ENCODE measurements around the gene DOCK1. TPM values are rescaled to one million over a fixed set of nuclear protein-coding genes. Genes with fewer than 3 reads are reported as not detected.

The DOCK1 gene
- polyA plus RNA-seq, 1 donor from 2014 or later, result 2.7 TPM

DNA sequence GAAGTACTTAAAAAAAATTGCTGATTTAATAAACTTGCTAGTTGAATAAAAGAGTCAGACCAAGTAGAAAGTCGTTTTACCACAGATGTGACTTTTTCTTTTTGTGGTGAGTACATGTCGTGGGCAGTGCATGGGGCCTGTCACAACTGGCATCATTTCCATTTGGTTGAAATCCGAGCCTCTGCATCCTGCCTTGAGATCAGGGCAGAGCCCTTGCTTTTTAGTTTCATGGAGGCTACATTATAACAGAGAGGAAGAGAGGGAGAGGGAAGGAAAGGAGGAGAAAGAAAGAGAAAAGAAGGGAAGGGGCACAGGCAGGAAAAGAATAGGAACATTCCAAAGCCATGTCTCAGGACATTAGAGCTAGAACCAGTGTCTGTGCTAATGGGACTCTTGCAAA, 311.6 kb downstream of the DOCK1 start:
- Histone ChIP-seq H3K9me2 (ENCODE audit: insufficient read depth, low read length) (no peaks in the 10 kb centered on the region), H2AFZ (ENCODE audit: low read depth, low read length) (no peak overlapping the region), H3K79me2 (replicated peaks; ENCODE audit: insufficient read depth, low read length) (no peaks in the 10 kb centered on the region), H3F3A (ENCODE audit: insufficient read depth, low read length, poor library complexity, severe bottlenecking) (no peaks in the 10 kb centered on the region), H3K36me3 (ENCODE audit: insufficient read depth, low read length) (no peaks in the 10 kb centered on the region), H3K27me3 (ENCODE audit: insufficient read depth, low read depth, low read length) (no peaks in the 10 kb centered on the region), H3K4me3 (ENCODE audit: low read length) (no peak overlapping the region), H4K20me1 (ENCODE audit: insufficient read depth) (no peaks in the 10 kb centered on the region), H3K4me2 (ENCODE audit: low read length) (no peak overlapping the region), H3K9ac (ENCODE audit: low read length) (no peak overlapping the region), H3K9me3 (ENCODE audit: low read length) (no peaks in the 10 kb centered on the region), H3K27ac (ENCODE audit: low read length) (no peak overlapping the region)
- TF ChIP-seq MXI1 (conservative IDR thresholded peaks at IDR 0.05; ENCODE audit: poor library complexity, severe bottlenecking) (no peak), SMC3 (conservative IDR thresholded peaks at IDR 0.05; ENCODE audit: poor library complexity) (no peak), POLR2AphosphoS5 (IDR thresholded peaks at IDR 0.05) (no peak), RAD21 (conservative IDR thresholded peaks at IDR 0.05) (no peak)
- TF ChIP-seq, protein P1, sequence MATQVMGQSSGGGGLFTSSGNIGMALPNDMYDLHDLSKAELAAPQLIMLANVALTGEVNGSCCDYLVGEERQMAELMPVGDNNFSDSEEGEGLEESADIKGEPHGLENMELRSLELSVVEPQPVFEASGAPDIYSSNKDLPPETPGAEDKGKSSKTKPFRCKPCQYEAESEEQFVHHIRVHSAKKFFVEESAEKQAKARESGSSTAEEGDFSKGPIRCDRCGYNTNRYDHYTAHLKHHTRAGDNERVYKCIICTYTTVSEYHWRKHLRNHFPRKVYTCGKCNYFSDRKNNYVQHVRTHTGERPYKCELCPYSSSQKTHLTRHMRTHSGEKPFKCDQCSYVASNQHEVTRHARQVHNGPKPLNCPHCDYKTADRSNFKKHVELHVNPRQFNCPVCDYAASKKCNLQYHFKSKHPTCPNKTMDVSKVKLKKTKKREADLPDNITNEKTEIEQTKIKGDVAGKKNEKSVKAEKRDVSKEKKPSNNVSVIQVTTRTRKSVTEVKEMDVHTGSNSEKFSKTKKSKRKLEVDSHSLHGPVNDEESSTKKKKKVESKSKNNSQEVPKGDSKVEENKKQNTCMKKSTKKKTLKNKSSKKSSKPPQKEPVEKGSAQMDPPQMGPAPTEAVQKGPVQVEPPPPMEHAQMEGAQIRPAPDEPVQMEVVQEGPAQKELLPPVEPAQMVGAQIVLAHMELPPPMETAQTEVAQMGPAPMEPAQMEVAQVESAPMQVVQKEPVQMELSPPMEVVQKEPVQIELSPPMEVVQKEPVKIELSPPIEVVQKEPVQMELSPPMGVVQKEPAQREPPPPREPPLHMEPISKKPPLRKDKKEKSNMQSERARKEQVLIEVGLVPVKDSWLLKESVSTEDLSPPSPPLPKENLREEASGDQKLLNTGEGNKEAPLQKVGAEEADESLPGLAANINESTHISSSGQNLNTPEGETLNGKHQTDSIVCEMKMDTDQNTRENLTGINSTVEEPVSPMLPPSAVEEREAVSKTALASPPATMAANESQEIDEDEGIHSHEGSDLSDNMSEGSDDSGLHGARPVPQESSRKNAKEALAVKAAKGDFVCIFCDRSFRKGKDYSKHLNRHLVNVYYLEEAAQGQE (IDR thresholded peaks at IDR 0.05; ENCODE audit: borderline replicate concordance), result no peak

DNA sequence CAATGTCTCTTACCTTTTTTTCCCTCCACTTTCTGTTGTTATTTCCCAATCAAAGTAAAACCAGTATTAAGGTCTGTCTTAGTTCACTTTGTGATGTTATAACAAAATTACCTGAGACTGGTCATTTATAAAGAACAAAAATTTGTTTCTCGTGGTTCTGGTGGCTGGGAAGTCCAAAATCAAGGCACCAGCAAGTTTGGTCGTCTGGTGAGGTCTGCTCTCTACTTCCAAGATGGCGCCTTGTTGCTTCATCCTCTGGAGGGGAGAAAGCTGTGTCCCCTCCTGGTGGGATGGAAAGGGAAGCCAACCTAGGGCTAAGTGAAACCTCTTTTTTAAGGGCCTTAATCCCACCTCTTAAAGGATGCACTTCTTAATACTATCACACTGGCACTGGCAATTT, 313.4 kb downstream of the DOCK1 start:
- Histone ChIP-seq H3K4me3 (ENCODE audit: low read length) (no peak overlapping the region), H3K9me2 (ENCODE audit: insufficient read depth, low read length) (no peaks in the 10 kb centered on the region)
- TF ChIP-seq, protein P2, sequence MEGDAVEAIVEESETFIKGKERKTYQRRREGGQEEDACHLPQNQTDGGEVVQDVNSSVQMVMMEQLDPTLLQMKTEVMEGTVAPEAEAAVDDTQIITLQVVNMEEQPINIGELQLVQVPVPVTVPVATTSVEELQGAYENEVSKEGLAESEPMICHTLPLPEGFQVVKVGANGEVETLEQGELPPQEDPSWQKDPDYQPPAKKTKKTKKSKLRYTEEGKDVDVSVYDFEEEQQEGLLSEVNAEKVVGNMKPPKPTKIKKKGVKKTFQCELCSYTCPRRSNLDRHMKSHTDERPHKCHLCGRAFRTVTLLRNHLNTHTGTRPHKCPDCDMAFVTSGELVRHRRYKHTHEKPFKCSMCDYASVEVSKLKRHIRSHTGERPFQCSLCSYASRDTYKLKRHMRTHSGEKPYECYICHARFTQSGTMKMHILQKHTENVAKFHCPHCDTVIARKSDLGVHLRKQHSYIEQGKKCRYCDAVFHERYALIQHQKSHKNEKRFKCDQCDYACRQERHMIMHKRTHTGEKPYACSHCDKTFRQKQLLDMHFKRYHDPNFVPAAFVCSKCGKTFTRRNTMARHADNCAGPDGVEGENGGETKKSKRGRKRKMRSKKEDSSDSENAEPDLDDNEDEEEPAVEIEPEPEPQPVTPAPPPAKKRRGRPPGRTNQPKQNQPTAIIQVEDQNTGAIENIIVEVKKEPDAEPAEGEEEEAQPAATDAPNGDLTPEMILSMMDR (IDR thresholded peaks at IDR 0.05; ENCODE audit: poor library complexity, severe bottlenecking), result no peak
- TF ChIP-seq EZH2 (IDR thresholded peaks at IDR 0.05; ENCODE audit: borderline replicate concordance, insufficient read depth, low read length, poor library complexity, severe bottlenecking) (no peak), RAD21 (conservative IDR thresholded peaks at IDR 0.05) (no peak), SMC3 (conservative IDR thresholded peaks at IDR 0.05; ENCODE audit: poor library complexity) (no peak), TAF1 (IDR thresholded peaks at IDR 0.05; ENCODE audit: low read depth) (no peak), POLR2AphosphoS5 (IDR thresholded peaks at IDR 0.05) (no peak), MXI1 (conservative IDR thresholded peaks at IDR 0.05; ENCODE audit: poor library complexity, severe bottlenecking) (no peak)
- TF ChIP-seq, protein P1 (IDR thresholded peaks at IDR 0.05; ENCODE audit: borderline replicate concordance), result no peak

More for the DNA sequence above, 313.4 kb downstream of the DOCK1 start:
- H3F3A ChIP-seq (ENCODE audit: insufficient read depth, low read length, poor library complexity, severe bottlenecking), result no peaks in the 10 kb centered on the region
- H3K9me3 ChIP-seq (ENCODE audit: low read length), result no peaks in the 10 kb centered on the region
- H3K36me3 ChIP-seq (ENCODE audit: insufficient read depth, low read length), result no peaks in the 10 kb centered on the region
- no peaks in the 10 kb centered on the region for H3K27me3 ChIP-seq (ENCODE audit: insufficient read depth, low read depth, low read length)
- H4K20me1 ChIP-seq (ENCODE audit: insufficient read depth), result no peaks in the 10 kb centered on the region
- no peak overlapping the region for H3K27ac ChIP-seq (ENCODE audit: low read length)
- no peak overlapping the region for H3K9ac ChIP-seq (ENCODE audit: low read length)
- no peak overlapping the region for H2AFZ ChIP-seq (ENCODE audit: low read depth, low read length)
- no peaks in the 10 kb centered on the region for H3K79me2 ChIP-seq (replicated peaks; ENCODE audit: insufficient read depth, low read length)
- H3K4me2 ChIP-seq (ENCODE audit: low read length), result no peak overlapping the region

All from neural cell (in vitro differentiated cells).